A204.1 (cell line): ENCODE measurements around the gene MYL1.

Experiments
- FAIRE-seq: peaks from 2 replicates; lab custom pipeline; 2012; peaks lifted over from hg19 to GRCh38; lab: Jason Lieb, UNC

MYL1 gene

DNA sequence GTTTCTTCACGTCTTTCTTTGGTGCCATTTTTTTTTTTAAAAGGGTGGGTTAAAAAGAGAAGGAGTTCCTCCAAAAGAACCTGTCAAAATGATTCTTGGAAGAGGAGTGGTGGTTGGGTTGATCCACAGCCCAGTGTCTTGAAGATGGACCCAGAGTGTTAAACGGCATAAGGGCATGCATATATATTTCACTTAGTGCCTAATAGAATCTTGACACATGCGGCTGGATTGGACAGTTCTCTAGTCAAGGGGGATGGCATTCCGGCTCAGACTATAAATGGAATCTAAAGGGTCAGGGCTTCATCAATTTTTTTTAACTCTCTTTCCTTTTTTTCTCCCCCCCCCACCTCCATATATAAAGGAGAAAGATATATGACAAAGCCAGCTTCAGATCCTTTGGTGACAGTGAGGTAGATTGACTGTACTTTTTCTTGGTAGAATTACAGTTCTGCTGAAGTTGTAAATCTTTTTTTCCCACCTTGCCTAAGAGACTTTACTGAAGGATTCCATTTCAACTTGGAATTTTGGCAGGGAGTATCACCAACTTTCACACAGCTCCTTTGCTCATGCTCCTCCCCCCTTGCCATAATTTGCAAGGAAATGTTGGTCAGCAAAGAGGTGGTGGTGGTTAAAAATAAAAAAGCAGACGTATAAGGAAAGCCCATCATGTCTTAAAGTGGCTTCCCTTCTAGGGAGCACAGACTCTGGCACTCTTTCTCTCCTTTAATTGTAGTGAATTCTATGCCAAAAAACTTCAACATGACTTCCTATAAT lies at the start of gene MYL1:
Gene MYL1, minus strand, starts transcription at position 160 of the 774 bp plus-strand sequence. Its CDS starts 132 bp downstream, at position 28.
- no peak for FAIRE-seq

DNA sequence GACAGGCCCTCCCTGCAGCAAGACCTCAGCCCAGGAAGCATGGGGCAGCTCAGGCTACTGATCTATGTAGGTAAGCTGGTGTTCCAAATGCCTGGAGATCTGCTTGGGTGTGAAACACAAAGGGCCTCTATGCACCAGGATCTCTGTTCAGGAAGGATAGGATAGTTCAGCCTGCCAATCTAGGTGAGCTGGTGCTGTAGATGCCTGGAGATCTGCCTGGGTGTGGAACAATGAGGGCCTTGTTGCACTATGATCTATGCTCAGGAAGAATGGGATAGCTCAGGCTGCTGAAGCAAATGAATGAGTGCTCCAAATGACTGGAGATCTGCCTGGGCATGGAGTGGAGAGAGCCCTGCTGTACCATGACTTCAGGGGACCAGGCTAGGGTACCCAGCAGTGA lies 48.9 kb upstream of the MYL1 start:
- no peak for FAIRE-seq

GRCh38 chr2:210363261-210363660 lies 48.3 kb upstream of the MYL1 start:
- no peak for FAIRE-seq

DNA sequence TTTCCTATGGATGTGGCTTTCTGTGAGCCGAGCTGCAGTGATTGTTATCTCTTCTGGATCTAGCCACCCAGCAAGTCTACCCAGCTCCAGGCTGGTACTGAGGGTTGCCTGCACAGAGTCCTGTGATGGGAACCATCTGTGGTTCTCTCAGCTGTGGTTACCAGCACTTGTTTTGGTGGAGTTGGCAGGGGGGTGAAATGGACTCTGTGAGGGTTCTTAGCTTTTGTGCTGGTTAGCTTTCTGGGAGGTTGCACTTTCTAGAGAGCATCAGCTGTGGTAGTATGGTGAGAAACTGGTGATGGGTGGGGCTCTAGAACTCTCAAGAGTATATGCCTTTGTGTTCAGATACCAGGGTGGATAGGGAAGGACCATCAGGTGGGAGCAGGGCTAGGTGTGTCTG lies 45.4 kb upstream of the MYL1 start:
- FAIRE-seq = no peak

DNA sequence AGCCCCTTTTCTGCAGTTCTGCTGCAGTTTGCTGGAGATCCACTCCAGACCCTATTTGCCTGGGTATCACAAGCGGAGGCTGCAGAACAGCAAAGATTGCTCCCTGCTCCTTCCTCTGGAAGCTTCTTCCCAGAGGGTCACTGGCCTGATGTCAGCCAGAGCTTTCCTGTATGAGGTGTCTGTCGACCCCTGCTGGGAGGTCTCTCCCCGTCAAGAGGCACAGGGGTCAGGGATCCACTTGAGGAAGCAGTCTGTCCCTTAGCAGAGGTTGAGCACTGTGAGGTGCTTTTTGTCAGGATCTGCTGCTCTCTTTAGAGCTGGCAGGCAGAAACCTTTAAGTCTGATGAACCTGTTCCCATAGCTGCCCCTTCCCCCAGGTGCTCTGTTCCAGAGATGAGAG lies 42.0 kb upstream of the MYL1 start:
- FAIRE-seq = no peak

GRCh38 chr2:210337159-210337558 lies 22.2 kb upstream of the MYL1 start:
- FAIRE-seq = no peak

DNA sequence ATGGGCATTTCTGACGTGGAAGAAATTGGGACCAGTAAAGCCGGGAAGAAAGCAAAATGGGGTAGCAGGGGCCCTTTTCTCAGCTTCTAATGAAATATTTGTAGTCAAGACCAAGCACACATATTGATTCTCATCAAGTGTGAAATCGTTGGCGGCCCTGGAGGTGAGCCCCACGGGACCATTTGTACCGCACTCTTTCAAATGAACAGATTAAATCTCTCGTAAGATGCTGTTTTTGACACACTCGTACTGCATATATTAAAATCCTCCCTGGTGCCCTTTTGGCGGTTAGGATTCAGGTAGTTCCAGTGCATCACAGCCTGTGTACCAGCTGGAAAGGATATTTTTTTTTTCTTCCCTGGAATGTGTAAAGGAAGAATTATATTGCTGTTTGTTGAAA lies 9.9 kb upstream of the MYL1 start:
- no peak for FAIRE-seq

DNA sequence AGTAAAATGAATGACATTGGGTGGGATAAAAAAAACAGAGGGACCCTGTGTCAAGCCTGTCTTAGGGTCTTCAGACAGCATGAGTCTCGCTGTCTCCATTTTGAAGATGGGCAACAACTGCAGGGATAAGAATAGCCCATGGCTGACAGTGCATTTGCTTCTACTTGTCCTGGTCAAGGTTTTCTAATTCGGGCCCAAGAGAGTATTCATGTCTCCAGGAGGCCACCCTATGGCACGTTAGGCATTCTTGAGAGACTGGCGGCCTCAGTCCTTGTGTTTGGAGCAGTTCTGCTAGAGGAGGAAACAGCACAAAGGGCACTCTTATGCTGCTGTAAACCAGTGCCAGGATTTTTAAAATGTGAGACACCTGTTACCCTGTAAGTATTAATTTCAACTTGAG lies 9.5 kb upstream of the MYL1 start:
- no peak for FAIRE-seq

GRCh38 chr2:210323003-210323402 lies 8.0 kb upstream of the MYL1 start:
- FAIRE-seq = no peak

DNA sequence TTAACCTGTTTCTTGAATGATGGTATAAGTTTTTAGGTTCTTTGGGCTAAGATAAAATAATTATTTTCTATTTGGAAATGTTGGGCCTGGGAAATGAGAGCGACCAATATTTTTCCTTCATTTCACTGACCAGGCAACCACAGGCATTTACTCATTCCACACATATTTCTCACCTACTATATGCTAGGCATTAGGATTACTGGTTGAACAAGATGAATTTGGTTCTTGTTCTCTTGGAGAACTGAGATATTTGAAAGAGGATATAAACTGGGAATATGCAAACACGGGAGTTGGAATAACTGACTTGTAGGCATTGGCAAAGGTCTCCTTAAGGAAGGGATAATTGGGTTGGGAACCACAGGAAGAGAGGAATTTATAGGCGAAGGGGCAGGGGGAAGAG lies 3.9 kb upstream of the MYL1 start:
- FAIRE-seq = no peak

DNA sequence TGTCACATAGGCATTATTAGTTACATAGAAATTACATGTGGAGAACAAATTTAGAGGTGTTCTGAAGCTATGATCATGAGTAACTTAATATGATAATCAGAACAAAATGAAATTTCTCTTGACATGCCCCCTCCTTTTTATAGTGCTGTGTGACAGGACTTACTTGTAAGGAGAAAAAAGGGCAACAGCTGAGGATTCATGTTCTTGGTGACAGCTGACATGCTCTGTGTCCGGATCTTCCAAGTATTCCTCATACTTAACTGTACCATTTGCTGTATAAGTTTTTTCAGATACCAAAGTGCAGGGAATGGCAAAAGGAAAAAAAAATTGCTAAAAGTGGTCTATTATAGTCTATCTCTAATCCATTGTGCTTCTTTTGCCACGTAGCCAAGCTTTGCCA lies 3.5 kb upstream of the MYL1 start:
- FAIRE-seq = no peak

DNA sequence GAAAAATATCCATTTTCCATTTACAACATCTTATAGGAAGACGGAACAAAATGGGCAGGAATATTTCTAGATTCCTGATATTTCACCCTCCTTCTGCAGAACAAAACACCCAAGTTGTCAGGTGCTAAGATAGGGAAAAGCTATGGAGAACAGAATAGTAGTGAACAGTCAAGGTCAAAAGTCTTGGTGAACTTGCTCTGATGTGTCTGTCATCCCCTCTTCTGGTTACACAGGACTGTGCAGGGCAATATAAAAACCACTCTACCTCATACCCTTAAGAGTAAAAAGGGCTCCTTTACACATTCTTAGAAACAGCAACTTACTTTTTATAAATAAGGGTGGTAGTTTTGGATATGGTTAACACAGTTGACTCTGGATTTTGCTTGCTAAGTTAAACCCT lies 4.4 kb downstream of the MYL1 start:
- no peak for FAIRE-seq

GRCh38 chr2:210309548-210310233 lies 5.3 kb downstream of the MYL1 start:
- FAIRE-seq = no peak

DNA sequence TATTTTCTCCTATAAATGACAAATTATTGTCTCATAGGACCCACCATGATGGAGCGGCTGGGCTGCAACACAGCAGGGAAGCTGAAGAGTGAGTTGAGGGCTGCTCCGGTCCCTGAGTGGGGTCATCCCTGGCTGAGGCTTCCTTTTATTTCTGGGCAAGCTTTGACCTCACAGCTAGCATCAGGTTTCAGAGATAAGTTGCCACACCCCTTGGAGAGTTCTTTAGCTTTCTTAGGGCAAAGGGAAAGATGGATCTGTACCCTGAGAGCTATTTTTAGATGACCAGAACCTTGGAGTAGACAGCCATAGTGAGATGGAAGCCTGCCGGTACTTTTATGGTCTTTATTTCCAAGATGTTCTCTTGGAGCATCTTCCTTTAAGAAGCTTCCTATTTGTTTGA lies 11.5 kb downstream of the MYL1 start:
- FAIRE-seq = no peak

DNA sequence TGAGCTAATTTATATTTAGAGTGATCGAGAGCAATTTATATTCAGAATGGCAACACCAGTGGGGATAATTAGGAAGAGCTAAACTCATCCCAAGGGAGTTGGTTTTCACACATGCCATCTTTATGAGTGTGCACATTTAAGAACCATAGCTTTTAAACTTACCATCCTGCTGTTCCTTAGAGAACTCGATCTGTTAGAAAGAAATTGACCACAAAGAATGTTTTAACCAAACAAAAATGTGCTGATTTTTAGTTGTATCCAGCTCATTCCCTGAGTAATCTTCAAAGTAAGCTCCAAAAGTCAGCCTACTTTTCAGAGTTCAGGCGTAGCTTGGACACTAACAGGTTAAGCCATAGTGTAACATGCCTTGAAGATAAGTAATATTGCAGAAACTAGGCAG lies 12.6 kb downstream of the MYL1 start:
- FAIRE-seq = no peak

- no peak for FAIRE-seq
Measured at GRCh38 chr2:210299866-210300373, 15.1 kb downstream of the MYL1 start.

DNA sequence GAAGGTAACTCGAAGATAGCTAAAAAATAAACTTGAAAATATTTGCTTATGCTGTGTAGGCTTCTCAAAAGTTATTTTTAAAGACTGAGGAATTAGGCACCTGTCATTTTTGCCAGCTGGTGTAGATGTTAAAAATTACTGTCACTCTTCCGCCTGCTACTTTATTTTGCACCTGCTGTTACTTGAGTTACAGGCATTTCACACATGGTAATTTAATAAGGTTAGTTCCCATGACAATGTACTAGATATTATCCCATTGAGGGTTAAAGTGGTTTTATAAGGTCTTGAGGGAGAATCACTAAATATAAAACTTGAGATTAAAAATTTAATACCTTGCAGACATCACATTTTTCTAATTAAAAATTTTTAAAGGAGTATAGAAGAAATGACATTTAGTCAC lies 26.6 kb downstream of the MYL1 start:
- no peak for FAIRE-seq

DNA sequence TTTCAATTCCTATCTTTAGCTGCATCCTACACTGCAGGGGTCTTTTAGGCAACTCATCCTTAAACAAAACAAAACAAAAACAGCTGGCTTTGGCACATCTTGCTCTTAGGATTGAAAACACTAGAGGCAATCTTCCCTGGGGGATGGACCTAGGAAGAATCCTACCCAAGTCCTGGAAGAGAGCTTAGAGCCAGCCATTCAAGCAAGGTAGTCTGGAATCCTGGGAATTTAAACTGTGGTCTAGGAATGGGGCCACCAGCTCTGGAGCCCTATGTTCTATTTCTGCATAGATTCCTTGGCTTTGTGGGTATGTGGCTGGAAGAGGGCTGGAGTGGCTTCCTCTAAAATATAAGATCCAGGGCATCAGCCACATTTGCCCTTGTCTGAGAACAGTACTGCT lies 27.7 kb downstream of the MYL1 start:
- no peak for FAIRE-seq

- peak; percentile 83 for FAIRE-seq
Measured at GRCh38 chr2:210286123-210286680, 28.8 kb downstream of the MYL1 start.

DNA sequence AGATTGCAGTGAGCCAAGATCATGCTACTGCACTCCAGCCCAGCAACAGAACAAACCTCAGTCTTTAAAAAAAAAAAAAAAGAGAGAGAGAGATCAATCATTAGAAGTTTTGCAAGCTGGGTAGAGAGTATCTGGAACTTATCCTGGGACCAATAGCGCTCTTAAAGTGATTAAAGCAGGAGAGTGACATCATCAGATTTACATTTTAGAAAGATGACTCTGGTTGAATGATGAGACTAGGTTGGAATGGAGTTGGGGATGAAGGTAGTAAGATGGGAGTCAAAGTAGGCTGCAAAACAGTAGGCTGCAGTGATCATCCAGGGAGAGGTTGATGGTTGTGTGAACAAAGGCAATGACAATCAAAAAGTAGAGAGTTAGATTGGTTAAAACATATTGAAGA lies 37.8 kb downstream of the MYL1 start:
- no peak for FAIRE-seq

DNA sequence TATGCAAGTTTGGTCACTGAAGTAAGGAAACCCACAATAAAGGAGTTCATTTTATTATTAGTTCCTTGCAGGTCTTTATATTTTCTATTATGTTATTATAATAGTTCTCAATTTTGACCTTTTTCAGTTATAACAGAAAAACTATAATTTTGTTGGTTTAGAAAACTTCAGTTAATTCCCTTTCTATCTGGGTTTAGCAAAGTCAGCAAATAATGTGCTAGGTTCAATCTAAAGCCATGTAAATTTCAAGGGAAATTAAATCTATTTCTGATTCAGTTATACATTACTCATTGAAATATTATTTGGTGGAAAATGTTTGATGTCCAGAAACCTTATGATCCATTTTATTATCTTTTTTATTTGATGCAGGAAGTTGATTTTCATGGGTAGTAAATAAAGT lies 43.7 kb downstream of the MYL1 start:
- FAIRE-seq = peak; percentile 19

GRCh38 chr2:210269148-210269547 lies 45.8 kb downstream of the MYL1 start:
- no peak for FAIRE-seq

DNA sequence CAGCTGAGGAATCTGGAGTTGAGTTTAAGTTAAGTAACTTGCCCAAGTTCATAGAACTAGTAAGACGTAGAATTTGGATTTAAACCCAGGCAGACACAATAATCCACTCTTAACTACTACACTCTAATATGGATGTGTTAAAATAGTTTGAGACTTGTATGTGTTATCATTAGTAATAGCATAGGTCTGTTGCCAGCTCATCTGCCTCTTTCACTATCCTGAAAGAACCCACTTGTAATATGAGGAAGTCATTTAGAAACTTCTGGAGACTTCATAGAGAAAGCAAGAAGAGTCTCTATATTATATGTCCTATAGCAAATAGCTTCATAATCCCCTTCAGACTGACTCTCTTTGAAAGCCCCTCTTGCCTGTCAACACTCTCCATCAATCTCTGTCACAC lies 46.7 kb downstream of the MYL1 start:
- no peak for FAIRE-seq

DNA sequence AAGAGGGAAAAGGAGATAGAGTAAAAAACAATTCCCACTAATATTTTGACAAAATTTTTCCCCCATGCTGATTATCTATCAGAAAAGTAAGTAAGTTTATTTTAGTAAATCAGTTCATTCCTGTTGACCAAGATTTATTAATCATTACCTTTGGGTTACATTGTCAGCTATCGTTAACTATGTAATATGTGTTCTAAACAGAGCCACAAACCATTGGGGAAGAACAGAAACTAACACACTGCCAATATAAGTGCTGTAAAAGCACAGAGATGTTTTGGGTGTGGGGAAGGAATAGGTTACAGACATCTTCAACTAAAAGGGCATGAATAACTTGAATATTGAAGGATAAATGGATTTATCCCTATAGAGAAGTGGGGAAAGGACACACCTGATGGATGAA lies 47.3 kb downstream of the MYL1 start:
- no peak for FAIRE-seq
